Neutrophil (primary cell): ENCODE results near the gene PPP6R3.
"Not testable (repeated sequence)": the region's sequence is repeated elsewhere in the genome, so short reads cannot be mapped to it uniquely, and the experiment has no call there.

Experiments used
- H3K27ac ChIP-seq: fragments of 200-600 bp; sonication (generic); 2 replicates; pipeline ENCODE4 v1.5.1; 2016; ENCODE audit warnings: mild to moderate bottlenecking, moderate library complexity
- H3K27me3 ChIP-seq: fragments of 200-600 bp; sonication (generic); 2 replicates; pipeline ENCODE4 v1.6.0; 2016; ENCODE audit warnings: mild to moderate bottlenecking
- H3K36me3 ChIP-seq: fragments of 200-600 bp; sonication (generic); 2 replicates; pipeline ENCODE4 v1.5.1; 2017
- H3K4me1 ChIP-seq, 2 experiments: fragments of 200-600 bp in 1 of 2; sonication (generic) in 1 of 2; 1 replicate in 1 of 2; 2 replicates in 1 of 2; pipeline versions ENCODE4 v1.5.1 to v1.6.1; 2013 to 2016; ENCODE audit warnings: low read depth in 1 of 2, low read length in 1 of 2, mild to moderate bottlenecking in 1 of 2, moderate library complexity in 1 of 2; ENCODE audit not compliant: control insufficient read depth in 1 of 2, insufficient read depth in 1 of 2
- H3K4me3 ChIP-seq, 2 experiments: fragments of 200-600 bp in 1 of 2; sonication (generic) in 1 of 2; 1 replicate in 1 of 2; 2 replicates in 1 of 2; pipeline ENCODE4 v1.5.1; 2013 to 2016; ENCODE audit warnings: low read depth in 1 of 2, low read length in 1 of 2, mild to moderate bottlenecking in 1 of 2, moderate library complexity in 1 of 2
- H3K9me3 ChIP-seq: fragments of 200-600 bp; sonication (generic); 2 replicates; pipeline ENCODE4 v1.5.1; 2016
- CTCF ChIP-seq: fragments of 200-600 bp; sonication (generic); IDR thresholded peaks from 2 replicates; pipeline ENCODE4 v1.5.1; 2016; ENCODE audit warnings: antibody characterized with exemption

PPP6R3 gene

GRCh38 chr11:68455485-68455884 lies 5.1 kb upstream of the PPP6R3 start:
- H3K27me3 ChIP-seq = peaks cover 5% of the 10 kb centered on the region
- H3K27ac ChIP-seq = no peak overlapping the region
- H3K4me3 ChIP-seq = no peak overlapping the region
- peaks cover 5 to 7% of the 10 kb centered on the region in 2 experiments for H3K4me1 ChIP-seq
- TF ChIP-seq CTCF = no peak
- no peaks in the 10 kb centered on the region for H3K36me3 ChIP-seq
- H3K9me3 ChIP-seq = no peaks in the 10 kb centered on the region

DNA sequence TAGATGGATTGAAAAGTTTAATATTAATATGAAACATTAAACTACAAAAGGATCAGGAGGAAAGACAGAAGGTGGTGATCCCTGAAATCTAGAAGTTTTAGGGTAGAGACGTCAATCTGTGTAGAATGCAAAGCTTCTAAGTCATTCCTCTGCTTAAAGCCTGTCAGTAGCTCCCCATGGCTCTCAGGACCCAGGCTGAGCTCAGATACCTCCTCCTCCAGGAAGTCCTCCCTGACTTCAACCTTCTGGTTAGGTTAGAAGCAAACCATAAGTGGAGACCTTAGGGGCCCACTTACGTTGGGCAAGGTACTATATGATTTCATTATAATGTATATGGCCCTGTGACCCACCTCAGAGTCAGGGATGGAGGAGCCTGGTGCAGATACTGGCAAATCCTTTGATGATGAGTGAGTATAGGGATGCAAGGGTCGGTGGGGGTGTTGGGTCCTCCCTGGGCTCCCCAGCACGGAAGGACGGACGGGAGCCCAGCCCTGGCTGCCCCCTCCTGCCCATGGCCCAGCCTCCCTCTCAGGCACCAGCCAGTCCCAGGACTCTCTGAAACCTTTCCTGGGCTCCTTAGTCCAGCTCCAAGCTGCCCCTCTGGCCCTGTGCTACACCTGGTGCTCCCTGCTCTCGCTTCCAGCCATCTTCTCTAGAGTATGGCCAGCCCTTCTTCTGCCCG lies 3.2 kb upstream of the PPP6R3 start:
- Histone ChIP-seq H3K27ac (no peak overlapping the region), H3K36me3 (no peaks in the 10 kb centered on the region), H3K27me3 (peaks cover 5% of the 10 kb centered on the region), H3K4me1 (peaks cover 15 to 18% of the 10 kb centered on the region in 2 experiments), H3K4me3 (no peak overlapping the region), H3K9me3 (no peaks in the 10 kb centered on the region)
- no peak for TF ChIP-seq CTCF

GRCh38 chr11:68457898-68458249 lies 2.7 kb upstream of the PPP6R3 start:
- no peak overlapping the region for H3K27ac ChIP-seq
- H3K4me1 ChIP-seq = peaks cover 20 to 23% of the 10 kb centered on the region in 2 experiments
- no peaks in the 10 kb centered on the region for H3K9me3 ChIP-seq
- peaks cover 5% of the 10 kb centered on the region for H3K27me3 ChIP-seq
- TF ChIP-seq CTCF = no peak
- peaks cover 4% of the 10 kb centered on the region for H3K36me3 ChIP-seq
- H3K4me3 ChIP-seq = no peak overlapping the region

DNA sequence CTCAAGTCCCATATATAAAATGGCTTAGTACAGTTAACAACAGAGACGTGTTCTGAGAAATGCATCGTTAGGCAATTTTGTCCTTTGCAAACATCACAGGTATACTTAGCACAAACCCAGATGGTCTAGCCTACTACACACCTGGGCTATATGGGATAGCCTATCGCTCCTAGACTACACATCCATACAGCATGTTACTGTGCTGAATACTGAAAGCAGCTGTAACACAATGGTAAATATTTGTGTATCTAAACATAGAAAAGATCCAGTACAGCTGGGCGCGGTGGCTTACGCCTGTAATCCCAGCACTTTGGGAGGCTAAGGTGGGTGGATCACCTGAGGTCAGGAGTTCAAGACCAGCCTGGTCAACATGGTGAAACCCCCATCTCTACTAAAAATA lies 2.2 kb upstream of the PPP6R3 start:
- not testable (repeated sequence) for H3K27me3 ChIP-seq, H3K9me3 ChIP-seq, H3K36me3 ChIP-seq, H3K27ac ChIP-seq, H3K4me3 ChIP-seq
- peaks cover 24 to 26% of the 10 kb centered on the region in 2 experiments for H3K4me1 ChIP-seq

DNA sequence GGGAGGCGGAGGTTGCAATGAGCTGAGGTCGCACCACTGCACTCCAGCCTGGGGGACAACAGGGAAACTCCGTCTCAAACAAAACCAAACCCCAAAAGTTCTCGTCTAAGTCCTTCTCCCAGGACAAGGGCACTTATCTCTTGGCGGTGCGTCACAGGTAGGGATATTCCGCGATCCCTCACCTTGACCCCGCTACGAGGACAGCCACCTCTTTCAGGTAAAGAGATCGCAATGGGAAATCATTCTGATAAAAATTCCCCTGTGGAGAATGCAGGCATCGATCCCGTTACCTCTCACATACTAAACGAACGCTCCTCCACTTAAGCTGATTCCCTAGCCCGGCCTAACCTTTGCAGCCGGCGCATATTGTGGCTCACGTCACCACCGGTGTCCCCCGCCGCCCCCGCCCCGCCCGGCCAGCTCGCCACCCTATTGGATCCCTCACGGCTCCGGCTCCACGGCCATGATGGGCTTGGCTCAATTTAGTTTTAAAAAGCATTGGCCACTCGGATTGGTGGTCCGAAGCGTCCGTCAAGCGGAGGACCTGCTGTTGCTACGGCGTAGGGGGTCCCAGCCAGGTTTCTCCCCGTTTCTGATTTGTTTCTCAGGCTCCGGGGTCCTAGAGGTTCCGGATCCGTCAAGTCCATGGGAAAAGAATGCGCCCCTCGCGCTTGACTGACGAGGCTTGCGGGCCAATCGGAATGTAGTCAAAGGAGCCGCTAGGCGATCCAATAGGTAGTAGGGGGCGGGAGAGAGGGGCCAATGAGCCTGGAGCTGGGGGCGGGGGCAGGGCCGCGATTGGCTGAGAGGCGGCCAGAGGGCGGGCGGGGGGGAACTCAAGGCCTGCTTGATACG lies 439 bp upstream of the PPP6R3 start:
- H3K4me3 ChIP-seq = peak overlapping the region; percentile 86 to 94
- no peaks in the 10 kb centered on the region for H3K9me3 ChIP-seq
- TF ChIP-seq CTCF = no peak
- peaks cover 4% of the 10 kb centered on the region for H3K36me3 ChIP-seq
- H3K4me1 ChIP-seq = peaks cover 24 to 33% of the 10 kb centered on the region in 2 experiments
- H3K27me3 ChIP-seq = peaks cover under 1% of the 10 kb centered on the region
- peak overlapping the region; percentile 98 for H3K27ac ChIP-seq

- Histone ChIP-seq H3K4me3 (peak overlapping the region; percentile 86 to 94), H3K9me3 (no peaks in the 10 kb centered on the region), H3K4me1 (peaks cover 24 to 33% of the 10 kb centered on the region in 2 experiments), H3K36me3 (peaks cover 4% of the 10 kb centered on the region), H3K27ac (peak overlapping the region; percentile 98), H3K27me3 (no peaks in the 10 kb centered on the region)
- TF ChIP-seq CTCF = no peak
Measured at GRCh38 chr11:68461575-68461917, 994 bp downstream of the PPP6R3 start.
